HEK293T (cell line): ENCODE data around the gene CLDN15.

Experiments
- ARNT ChIP-seq: fragments of 450-650 bp; IDR thresholded peaks from 2 replicates; pipeline ENCODE4 v1.6.1; 2017; ENCODE audit warnings: mild to moderate bottlenecking
- BHLHE40 ChIP-seq: fragments of 450-650 bp; IDR thresholded peaks from 2 replicates; pipeline ENCODE4 v1.6.1; 2016; ENCODE audit warnings: mild to moderate bottlenecking, moderate library complexity, borderline replicate concordance
- CTBP1 ChIP-seq: fragments of 450-650 bp; IDR thresholded peaks from 2 replicates; pipeline ENCODE4 v1.6.1; 2016; ENCODE audit warnings: borderline replicate concordance
- ELF4 ChIP-seq: fragments of 450-650 bp; IDR thresholded peaks from 2 replicates; pipeline ENCODE4 v1.6.1; 2017; ENCODE audit warnings: antibody characterized with exemption
- FOXA1 ChIP-seq: fragments of 450-650 bp; IDR thresholded peaks from 2 replicates; pipeline ENCODE4 v1.6.1; 2016; ENCODE audit warnings: mild to moderate bottlenecking
- FOXM1 ChIP-seq: fragments of 450-650 bp; IDR thresholded peaks from 2 replicates; pipeline ENCODE4 v1.6.1; 2017; ENCODE audit warnings: mild to moderate bottlenecking, borderline replicate concordance
- HDGF ChIP-seq: fragments of 450-650 bp; IDR thresholded peaks from 2 replicates; pipeline ENCODE4 v1.6.1; 2017; ENCODE audit warnings: antibody characterized with exemption, borderline replicate concordance
- NFRKB ChIP-seq: fragments of 450-650 bp; IDR thresholded peaks from 2 replicates; pipeline ENCODE4 v1.6.1; 2016; ENCODE audit warnings: mild to moderate bottlenecking, moderate library complexity
- SUZ12 ChIP-seq: fragments of 450-650 bp; IDR thresholded peaks from 2 replicates; pipeline ENCODE4 v1.6.1; 2016; ENCODE audit warnings: mild to moderate bottlenecking

DNA sequence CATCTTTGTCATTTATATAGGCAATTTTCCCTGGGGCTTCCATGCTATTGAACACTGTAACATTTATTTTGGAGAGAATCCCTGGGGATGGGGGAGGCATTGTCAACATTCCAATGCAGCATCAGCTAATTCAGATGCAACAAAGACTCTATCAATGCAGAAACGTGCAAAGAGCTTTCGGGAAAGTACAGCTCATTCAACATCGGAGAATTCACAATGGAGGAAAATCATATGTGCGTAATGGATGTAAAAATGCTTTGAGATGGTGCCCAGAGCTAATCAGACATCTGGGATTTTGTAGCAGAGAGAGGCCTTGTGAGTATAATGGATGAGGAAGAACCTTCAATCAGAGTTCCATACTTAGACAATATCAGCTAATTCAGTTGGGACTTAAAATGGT is 35.6 kb upstream of the CLDN15 start:
- no peak for TF ChIP-seq HDGF
- no peak for TF ChIP-seq FOXM1
- no peak for TF ChIP-seq ELF4
- TF ChIP-seq ARNT: no peak
- TF ChIP-seq BHLHE40: no peak
- TF ChIP-seq CTBP1: no peak
- no peak for TF ChIP-seq SUZ12
- TF ChIP-seq FOXA1: no peak
- no peak for TF ChIP-seq NFRKB
